GM12864 (cell line): ENCODE measurements around the gene GMPPA.

Experiments
- DNase-seq: peaks from one replicate; pipeline ENCODE4 v3.0.0-alpha.2; 2011; ENCODE audit warnings: low read depth
- H3K4me3 ChIP-seq: 2 replicates; pipeline ENCODE4 v1.5.1; 2011; ENCODE audit warnings: mild to moderate bottlenecking, low read depth, low read length, control low read depth
- CTCF ChIP-seq: IDR thresholded peaks from 2 replicates; pipeline ENCODE4 v1.5.1; 2011; ENCODE audit warnings: low read depth, mild to moderate bottlenecking, moderate library complexity, low read length, control low read depth, inconsistent platforms; ENCODE audit errors: missing control alignments

Gene GMPPA

GRCh38 chr2:219488844-219489194, 9.9 kb upstream of the GMPPA start:
- DNase-seq: no peak
- no peak for TF ChIP-seq CTCF
- no peak overlapping the region for H3K4me3 ChIP-seq

- no peak for TF ChIP-seq CTCF
- no peak overlapping the region for H3K4me3 ChIP-seq
- no peak for DNase-seq
Observed at GRCh38 chr2:219489315-219489714, 9.4 kb upstream of the GMPPA start.

GRCh38 chr2:219490186-219490585, 8.5 kb upstream of the GMPPA start:
- no peak overlapping the region for H3K4me3 ChIP-seq
- DNase-seq: no peak
- no peak for TF ChIP-seq CTCF

- no peak for TF ChIP-seq CTCF
- no peak for DNase-seq
- no peak overlapping the region for H3K4me3 ChIP-seq
Observed at GRCh38 chr2:219490600-219491130, 8.0 kb upstream of the GMPPA start.

- H3K4me3 ChIP-seq: no peak overlapping the region
- DNase-seq: no peak
- no peak for TF ChIP-seq CTCF
Observed at GRCh38 chr2:219491278-219491963, 7.3 kb upstream of the GMPPA start.

- no peak for DNase-seq
- H3K4me3 ChIP-seq: no peak overlapping the region
- TF ChIP-seq CTCF: no peak
Observed at GRCh38 chr2:219492575-219492974, 6.1 kb upstream of the GMPPA start.

GRCh38 chr2:219493086-219493485, 5.6 kb upstream of the GMPPA start:
- DNase-seq: no peak
- no peak overlapping the region for H3K4me3 ChIP-seq
- TF ChIP-seq CTCF: no peak
